HG03571 (cell line): Measurements from ENCODE around the gene DPP3.
"Not testable (repeated sequence)": the region's sequence is repeated elsewhere in the genome, so short reads cannot be mapped to it uniquely, and the experiment has no call there.

Experiments used
- ATAC-seq: cut with Tn5 transposase; IDR thresholded peaks from one replicate; pipeline ENCODE4 v1.9.1; 2021; ENCODE audit not compliant: unreplicated experiment

Gene DPP3, protein sequence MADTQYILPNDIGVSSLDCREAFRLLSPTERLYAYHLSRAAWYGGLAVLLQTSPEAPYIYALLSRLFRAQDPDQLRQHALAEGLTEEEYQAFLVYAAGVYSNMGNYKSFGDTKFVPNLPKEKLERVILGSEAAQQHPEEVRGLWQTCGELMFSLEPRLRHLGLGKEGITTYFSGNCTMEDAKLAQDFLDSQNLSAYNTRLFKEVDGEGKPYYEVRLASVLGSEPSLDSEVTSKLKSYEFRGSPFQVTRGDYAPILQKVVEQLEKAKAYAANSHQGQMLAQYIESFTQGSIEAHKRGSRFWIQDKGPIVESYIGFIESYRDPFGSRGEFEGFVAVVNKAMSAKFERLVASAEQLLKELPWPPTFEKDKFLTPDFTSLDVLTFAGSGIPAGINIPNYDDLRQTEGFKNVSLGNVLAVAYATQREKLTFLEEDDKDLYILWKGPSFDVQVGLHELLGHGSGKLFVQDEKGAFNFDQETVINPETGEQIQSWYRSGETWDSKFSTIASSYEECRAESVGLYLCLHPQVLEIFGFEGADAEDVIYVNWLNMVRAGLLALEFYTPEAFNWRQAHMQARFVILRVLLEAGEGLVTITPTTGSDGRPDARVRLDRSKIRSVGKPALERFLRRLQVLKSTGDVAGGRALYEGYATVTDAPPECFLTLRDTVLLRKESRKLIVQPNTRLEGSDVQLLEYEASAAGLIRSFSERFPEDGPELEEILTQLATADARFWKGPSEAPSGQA

DNA sequence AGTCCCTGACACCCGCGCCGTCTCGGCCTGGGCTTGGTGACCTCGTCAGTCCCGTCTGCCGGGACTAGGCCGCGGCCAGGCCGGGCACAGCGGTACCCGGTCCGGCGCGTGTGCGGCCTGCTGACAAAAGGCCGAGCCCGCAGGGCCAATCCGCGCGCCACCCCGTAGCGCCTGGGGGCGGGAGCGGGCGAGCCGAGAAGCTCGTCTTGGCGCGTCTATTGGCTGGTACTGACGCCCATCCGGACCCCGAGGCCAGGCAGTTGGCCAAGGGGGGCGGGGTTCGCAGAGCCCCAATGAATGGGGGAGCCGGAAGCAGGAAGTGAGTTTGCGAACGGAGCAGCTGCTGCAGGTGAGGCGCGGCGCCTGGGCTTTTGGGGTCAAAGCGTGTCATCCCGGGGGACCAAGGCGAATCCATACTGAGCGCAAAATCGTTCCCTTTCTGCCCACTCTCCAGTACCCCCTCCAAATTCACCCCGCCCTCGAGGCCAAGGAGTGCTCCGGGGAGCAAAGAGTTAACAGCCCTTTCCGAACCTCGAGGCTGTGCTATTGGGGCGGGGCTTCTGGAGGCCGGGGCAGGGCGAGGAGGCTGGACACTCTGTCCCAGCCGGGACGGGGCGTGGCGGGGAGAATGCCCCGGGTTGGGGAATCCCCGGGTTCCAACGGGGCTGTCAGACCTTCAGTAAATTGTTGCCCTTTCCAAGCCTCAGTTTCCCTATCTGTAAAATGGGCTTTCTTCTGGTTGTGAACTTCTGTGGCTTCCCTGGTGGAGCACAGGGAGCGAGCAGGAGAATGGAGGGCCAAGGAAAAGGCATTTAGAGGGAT lies at the start of gene DPP3:
Gene DPP3 (plus strand): TSS at position 318 of the 822 bp plus-strand sequence. CDS start 1,767 bp downstream, outside the sequence.
- peak; percentile 77 for ATAC-seq

DNA sequence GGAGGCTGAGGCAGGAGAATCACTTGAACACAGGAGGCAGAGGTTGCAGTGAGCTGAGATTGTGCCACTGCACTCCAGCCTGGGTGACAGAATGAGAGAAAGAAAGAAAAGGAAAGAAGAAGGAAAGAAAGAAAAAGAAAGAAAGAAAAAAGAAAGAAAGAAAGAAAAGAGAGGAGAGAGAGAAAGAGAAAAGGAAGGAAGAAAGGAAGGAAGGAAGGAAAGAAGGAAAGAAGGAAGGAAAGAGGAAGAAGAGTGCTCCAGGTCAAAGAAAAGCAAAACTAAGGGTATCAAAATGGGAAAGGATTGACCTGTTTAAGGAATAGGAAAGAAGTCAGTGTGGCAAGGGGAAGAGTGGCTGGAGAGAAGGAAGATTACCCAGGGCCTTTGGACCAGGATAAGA lies 48.9 kb upstream of the DPP3 start:
- ATAC-seq, result not testable (repeated sequence)

- ATAC-seq, result not testable (repeated sequence)
These were observed 48.3 kb upstream of the DPP3 start for GRCh38 chr11:66431871-66432329.

DNA sequence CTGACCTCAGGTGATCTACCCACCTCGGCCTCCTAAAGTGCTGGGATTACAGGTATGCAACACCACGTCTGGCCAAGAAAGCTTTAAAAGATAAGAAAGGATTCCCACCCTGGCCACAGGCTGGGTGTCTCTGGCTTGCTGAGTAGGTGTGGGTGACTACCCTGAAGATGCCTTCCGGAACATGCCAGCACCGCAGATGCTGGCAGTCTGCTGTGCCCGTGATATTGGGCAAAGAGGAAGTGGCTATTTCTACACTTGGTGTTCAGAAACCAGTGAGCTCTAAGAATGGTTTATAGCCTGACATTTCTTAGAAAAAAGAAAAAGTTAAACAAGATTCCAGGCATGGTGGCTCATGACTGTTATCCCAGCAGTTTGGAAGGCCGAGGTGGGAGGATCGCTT lies 47.6 kb upstream of the DPP3 start:
- no peak for ATAC-seq

DNA sequence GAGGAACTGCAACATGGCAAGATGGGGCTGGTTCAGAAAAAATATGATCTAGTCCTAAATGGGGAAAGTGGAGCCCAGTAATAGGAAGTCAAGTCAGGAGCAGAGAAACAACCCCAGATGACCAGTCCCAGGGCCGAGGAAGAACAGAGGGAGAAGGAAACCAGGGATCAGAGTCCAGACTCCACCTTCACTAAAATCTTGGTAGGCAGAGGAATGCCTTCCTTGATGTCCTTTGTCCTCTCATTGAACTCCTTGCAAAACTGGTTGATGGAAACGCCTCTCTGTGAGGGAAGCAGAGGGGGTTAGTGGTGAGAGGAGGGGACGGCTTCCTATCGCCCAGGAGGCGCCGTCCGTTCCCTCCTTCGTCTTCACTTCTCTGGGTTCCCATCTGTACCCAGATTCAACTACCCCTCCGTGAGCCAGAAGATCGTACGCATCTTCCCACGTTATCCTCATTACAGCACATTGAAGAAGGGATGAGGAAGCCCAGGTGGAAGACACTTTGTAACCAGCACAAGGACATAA lies 42.2 kb upstream of the DPP3 start:
- ATAC-seq, result no peak

GRCh38 chr11:66438504-66439466 lies 41.4 kb upstream of the DPP3 start, which contains the start of gene MRPL11:
Gene MRPL11, minus strand, starts transcription at chr11:66438848. Its CDS starts 94 bp downstream, at chr11:66438754.
- ATAC-seq, result peak; percentile 91

GRCh38 chr11:66440101-66440939 lies 39.9 kb upstream of the DPP3 start:
- ATAC-seq, result not testable (repeated sequence)

- ATAC-seq, result not testable (repeated sequence)
These were observed 39.3 kb upstream of the DPP3 start for GRCh38 chr11:66440940-66441282.

- no peak for ATAC-seq
These were observed 36.6 kb upstream of the DPP3 start for GRCh38 chr11:66443602-66444001.

DNA sequence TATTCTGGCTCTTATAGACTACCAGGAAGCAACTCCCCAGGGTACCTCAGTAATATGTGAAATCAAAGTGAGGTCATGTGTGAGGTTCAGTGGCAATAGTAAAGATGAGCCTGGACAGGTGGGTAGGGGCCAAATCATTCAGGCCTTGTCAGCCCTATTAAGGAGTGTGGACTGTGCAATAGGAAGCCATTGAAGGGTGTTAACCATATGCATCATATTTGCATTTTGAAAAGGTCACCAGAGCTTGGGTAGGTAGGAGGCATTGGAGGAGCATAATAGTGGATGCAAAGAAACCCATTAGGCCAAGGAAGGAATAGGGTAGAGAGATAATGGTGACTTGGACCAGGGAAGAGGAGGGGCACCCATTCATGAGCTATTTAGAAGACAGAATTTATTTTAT lies 33.2 kb upstream of the DPP3 start:
- ATAC-seq, result no peak

- no peak for ATAC-seq
These were observed 31.7 kb upstream of the DPP3 start for GRCh38 chr11:66448523-66448922.

DNA sequence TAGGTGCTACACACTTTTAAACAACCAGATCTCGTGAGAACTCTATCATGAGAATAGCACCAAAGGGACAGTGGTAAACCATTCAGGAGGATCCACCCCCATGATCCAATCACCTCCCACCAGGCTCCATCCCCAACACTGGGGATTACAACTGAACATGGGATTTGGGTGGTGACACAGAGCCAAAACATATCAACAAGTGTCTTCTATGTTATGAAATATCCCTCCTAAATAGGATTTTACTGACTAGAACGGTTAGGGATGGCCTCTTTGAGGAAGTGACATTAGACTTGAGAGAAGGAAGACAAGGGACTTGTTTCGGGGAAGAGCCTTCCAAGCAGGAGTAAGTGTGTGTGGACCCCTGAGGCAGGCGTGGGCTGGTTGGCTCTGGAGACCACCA lies 29.7 kb upstream of the DPP3 start:
- no peak for ATAC-seq

DNA sequence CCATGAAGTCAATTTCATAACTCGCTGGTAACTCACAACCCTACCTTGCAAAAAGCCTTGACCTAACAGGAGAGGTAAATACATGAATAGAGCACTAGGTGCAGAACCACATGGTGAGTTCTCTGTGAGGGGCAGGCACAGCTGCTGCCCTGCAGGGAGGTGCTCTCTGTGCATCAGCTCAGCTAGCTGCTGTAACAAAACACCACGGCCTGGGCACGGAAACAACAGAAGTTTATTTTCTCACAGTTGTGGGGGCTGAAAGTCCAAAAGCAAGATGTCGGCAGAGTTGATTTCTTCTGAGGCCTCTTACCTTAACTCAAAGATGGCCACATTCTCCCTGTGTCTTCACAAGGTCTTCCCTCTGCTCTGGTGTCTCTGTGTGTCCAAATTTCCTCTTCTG lies 28.6 kb upstream of the DPP3 start:
- no peak for ATAC-seq

- no peak for ATAC-seq
These were observed 26.0 kb upstream of the DPP3 start for GRCh38 chr11:66454247-66454646.

DNA sequence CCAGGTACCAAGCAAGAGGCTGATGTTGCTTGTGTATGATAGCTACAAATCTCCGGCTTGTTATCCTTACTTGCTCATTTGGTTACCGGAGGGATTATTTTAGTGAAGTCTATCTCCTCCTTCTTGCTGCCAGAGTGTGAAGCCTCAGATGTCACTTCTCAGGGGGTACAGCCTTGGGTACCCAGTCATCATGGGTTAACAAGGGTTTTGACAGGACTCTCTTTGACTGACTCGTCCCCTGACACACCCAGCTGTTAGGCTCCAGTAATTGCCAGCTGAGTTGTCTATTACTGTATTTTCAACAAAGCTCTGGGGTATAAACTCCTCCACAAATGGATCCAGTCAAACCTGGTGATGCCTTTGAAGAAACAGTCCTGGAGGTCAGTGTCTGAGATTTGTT lies 25.4 kb upstream of the DPP3 start:
- no peak for ATAC-seq

DNA sequence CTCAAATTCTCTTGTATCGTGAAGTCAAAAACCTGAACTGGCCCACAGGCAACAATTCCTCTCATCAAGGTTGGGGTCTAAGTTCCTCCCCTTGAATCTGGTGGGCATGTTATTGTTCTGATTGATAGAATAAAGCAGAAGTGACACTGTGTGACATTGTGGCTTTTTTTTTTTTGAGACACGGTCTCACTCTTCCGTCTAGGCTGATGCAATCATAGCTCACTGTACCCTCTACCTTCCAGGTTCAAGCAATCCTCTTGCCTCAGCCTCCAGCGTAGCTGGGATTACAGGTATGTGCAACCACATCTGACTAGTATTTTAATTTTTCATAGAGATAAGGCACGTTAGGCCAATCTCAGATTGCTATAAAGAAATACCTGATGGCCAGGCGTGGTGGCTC lies 22.4 kb upstream of the DPP3 start:
- ATAC-seq, result no peak

DNA sequence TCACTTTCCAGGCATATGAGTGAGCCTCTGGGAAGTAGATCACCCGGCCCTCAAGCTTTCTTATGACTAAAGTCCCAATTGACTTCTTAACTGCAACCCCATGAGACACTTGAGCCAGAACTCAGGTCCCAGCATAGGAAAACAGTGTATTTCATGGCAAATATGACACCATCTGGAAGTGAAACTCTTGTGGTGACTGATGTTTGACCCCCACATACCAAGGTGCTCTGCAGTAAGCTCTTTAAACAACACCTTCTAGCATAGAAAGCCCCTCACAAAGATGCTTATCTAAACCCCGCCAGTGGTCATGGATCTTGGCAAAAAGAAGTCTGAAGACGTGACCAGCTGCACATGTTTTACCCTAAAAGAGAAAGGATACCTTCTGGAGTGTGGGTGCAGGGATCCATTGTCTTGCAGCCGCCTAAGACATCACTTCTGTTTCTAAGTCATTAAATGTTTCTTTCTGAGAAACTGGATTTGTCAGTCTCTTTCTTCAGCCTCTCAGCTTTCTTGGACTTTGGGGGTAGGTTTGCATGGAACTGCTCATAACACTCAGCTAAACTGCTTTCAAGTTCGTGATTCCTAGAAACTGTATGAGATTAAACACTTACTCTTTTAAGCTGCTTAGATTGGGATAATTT lies 21.0 kb upstream of the DPP3 start:
- ATAC-seq, result no peak

GRCh38 chr11:66462010-66462409 lies 18.2 kb upstream of the DPP3 start:
- no peak for ATAC-seq

DNA sequence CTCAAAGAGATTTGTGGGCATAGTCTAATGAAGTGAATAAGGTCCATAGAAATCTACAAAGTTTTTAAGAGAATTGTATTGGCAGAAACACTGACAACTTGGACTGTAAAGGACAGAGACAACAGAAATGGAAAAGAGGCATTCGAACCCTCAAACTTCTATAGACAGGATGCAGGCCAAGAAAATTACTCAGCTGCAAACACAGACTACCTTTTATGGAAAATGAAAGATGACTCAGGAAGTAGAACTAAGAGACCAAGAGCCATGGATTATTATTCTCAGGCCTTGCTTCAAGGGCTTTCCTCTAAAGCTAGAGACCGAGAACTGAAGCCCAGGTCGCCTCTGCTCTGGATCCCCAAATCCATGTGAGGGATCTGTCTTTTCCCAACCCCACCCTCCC lies 17.3 kb upstream of the DPP3 start:
- no peak for ATAC-seq
